Activated naive CD4-positive, alpha-beta T cell treated with anti-CD3 and anti-CD28 coated beads, Interleukin-2, amount 50 U/mL, for 24 hours (primary cell): Measurements from ENCODE around the gene ADRM1.

Source experiments
- H3K27ac Mint-ChIP-seq: one replicate; pipeline ENCODE4 v1.8.0; 2021; ENCODE audit warnings: mild to moderate bottlenecking, mixed read lengths
- H3K27me3 Mint-ChIP-seq: one replicate; pipeline ENCODE4 v1.8.0; 2021; ENCODE audit warnings: mixed read lengths
- H3K36me3 Mint-ChIP-seq: one replicate; pipeline ENCODE4 v1.8.0; 2021; ENCODE audit warnings: mixed read lengths
- H3K4me1 Mint-ChIP-seq: one replicate; pipeline ENCODE4 v1.8.0; 2021; ENCODE audit warnings: mixed read lengths
- H3K4me3 Mint-ChIP-seq: one replicate; pipeline ENCODE4 v1.8.0; 2021; ENCODE audit warnings: mild to moderate bottlenecking, mixed read lengths
- H3K9me3 Mint-ChIP-seq: one replicate; pipeline ENCODE4 v1.8.0; 2021; ENCODE audit warnings: mixed read lengths

Gene ADRM1

GRCh38 chr20:62272200-62272599 is 30.6 kb upstream of the ADRM1 start:
- Mint-ChIP-seq H3K36me3 (peaks cover 1% of the 10 kb centered on the region), H3K4me3 (no peak overlapping the region), H3K4me1 (no peaks in the 10 kb centered on the region), H3K9me3 (no peaks in the 10 kb centered on the region), H3K27ac (no peak overlapping the region), H3K27me3 (no peaks in the 10 kb centered on the region)

DNA sequence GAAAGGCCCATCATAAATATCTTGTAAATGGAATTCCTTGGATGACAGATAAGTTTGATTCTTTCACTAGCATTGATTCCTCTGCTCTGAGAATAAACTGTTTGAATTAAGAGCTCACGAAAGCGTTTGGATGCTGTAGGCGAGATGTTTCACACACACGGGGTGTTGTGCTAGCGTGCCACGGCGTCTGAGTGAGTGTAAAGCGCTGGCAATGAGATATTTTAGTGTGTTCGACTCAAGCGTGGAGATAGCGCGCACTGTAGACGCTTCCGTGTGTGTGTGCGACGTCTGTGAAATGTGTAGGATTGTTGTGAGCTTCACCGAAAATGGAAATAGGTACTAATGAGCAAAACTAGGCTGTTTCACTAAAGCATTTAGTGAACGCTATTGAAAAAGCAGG is 29.4 kb upstream of the ADRM1 start:
- Mint-ChIP-seq H3K4me3 (no peak overlapping the region), H3K36me3 (peaks cover 1% of the 10 kb centered on the region), H3K9me3 (no peaks in the 10 kb centered on the region), H3K27me3 (no peaks in the 10 kb centered on the region), H3K27ac (no peak overlapping the region), H3K4me1 (no peaks in the 10 kb centered on the region)

DNA sequence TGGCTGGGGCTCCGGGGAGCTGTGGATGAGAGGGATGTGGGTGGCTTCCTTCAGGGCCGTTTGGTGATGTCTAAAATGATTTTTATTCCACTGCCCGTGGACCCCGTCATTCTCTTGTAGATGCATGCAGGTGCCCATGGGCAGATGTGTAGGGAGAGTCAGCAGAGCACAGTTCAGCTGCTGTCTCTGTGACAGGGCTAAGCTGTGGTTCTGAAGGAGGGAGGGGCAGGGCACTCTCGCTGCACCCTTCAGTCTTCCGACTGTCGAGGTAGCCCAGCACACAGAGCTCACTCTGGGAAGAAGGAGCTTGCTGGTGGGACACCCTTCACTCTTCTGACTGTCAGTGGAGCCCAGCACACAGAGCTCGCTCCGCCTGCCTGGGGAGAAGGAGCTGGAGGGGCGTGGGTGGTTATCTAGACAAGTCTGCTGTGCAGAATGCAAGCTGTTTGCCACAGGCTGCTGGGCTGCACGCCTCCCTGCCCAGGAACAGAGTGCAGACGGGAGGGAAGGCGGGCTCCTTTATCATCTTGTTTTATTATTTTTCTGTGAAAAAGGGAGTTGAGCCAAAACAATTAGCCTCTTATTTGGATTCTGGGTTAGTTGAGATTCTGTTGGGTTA is 28.4 kb upstream of the ADRM1 start:
- H3K27me3 Mint-ChIP-seq, result no peaks in the 10 kb centered on the region
- H3K36me3 Mint-ChIP-seq, result peaks cover 3% of the 10 kb centered on the region
- no peak overlapping the region for H3K27ac Mint-ChIP-seq
- no peak overlapping the region for H3K4me3 Mint-ChIP-seq
- no peaks in the 10 kb centered on the region for H3K4me1 Mint-ChIP-seq
- no peaks in the 10 kb centered on the region for H3K9me3 Mint-ChIP-seq

- no peaks in the 10 kb centered on the region for H3K9me3 Mint-ChIP-seq
- H3K4me3 Mint-ChIP-seq, result no peak overlapping the region
- no peak overlapping the region for H3K27ac Mint-ChIP-seq
- H3K27me3 Mint-ChIP-seq, result no peaks in the 10 kb centered on the region
- no peaks in the 10 kb centered on the region for H3K4me1 Mint-ChIP-seq
- peaks cover 3% of the 10 kb centered on the region for H3K36me3 Mint-ChIP-seq
Observed at GRCh38 chr20:62275219-62275618, 27.6 kb upstream of the ADRM1 start.

DNA sequence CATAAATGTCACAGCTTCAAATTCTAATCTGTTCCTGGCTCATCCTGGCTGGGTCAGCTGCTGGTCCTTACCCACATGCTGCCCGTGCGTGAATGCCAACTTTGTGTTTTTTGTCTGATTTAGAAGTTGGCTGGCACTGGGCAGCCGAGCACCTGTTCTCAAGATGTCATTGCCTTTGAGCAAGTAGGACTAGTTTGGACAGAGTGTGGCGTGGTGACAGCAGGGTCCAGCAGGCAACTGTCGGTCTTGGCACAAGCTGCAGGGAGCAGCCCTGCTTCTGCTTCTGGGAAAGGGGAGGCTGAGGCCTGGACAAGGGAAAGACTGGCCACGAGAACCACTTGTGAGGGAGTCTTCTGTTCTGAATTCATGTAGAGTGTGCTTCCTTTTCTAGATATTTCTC is 26.4 kb upstream of the ADRM1 start:
- Mint-ChIP-seq H3K27ac (no peak overlapping the region), H3K36me3 (peaks cover 3% of the 10 kb centered on the region)

GRCh38 chr20:62277253-62277652 is 25.5 kb upstream of the ADRM1 start:
- Mint-ChIP-seq H3K27ac (peak overlapping the region; percentile 12), H3K4me3 (no peak overlapping the region), H3K36me3 (peaks cover 3% of the 10 kb centered on the region), H3K27me3 (no peaks in the 10 kb centered on the region), H3K9me3 (no peaks in the 10 kb centered on the region), H3K4me1 (no peaks in the 10 kb centered on the region)

More for the DNA sequence above, 26.4 kb upstream of the ADRM1 start:
- Mint-ChIP-seq H3K4me3 (no peak overlapping the region), H3K4me1 (no peaks in the 10 kb centered on the region), H3K9me3 (no peaks in the 10 kb centered on the region), H3K27me3 (no peaks in the 10 kb centered on the region)

DNA sequence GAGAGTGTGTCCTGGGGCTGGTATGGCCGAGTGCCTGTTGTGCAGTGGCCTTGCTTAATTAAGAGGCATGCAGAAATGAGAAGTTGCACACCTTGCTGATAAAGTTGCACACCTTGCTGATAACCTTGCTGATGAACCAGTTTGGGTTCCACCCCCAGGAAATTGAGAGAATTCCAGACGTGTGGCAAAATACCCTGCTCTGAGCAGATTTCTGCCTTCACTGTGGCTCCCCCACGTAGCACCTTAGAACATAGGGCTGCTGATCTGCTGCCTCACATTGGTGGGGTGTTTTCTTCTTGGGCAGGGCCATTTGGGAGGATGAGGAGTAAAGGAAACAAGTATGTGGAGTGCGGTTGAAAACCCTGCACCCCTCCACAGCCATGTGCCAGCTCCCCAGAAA is 22.5 kb upstream of the ADRM1 start:
- no peaks in the 10 kb centered on the region for H3K4me1 Mint-ChIP-seq
- H3K27me3 Mint-ChIP-seq, result no peaks in the 10 kb centered on the region
- no peaks in the 10 kb centered on the region for H3K9me3 Mint-ChIP-seq
- H3K4me3 Mint-ChIP-seq, result no peak overlapping the region
- H3K27ac Mint-ChIP-seq, result no peak overlapping the region
- peaks cover 2% of the 10 kb centered on the region for H3K36me3 Mint-ChIP-seq

DNA sequence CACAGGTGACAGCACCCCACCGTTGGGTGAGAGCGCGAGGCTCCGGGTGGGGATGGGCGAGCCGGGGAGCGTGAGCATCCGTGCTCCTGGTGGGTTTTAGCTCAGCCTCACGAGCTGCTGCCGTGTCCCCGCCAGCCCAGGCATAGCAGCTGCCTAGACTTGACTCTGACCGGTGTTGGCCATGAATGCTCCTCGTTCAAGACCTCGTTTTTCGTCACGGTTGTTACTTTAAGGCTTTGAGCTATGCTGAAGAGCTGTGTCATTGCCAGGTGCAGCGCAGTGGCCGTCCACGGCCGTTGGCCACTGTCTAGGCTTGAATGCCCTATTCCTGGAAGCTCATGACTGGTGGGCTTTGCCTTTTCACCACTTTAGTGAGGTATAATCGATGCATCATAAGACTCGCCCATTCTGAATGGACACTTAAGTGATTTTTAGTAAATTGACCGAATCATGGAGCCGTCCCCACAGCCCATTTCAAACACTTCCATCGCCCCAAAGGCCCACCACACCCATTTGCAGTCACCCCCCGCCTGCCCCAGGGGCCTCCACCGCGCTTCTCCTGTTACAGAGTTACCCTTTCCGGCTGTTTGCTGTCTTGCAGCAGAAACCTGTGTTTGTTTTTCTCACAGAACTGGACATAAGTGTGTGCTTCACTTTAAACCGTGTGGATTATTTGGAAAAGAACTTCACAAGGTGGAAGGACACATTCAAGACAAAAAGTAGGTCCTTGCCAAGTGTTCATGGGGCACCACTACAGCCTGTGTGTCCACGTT is 21.4 kb upstream of the ADRM1 start:
- Mint-ChIP-seq H3K4me3 (no peak overlapping the region), H3K36me3 (peaks cover 3% of the 10 kb centered on the region), H3K9me3 (no peaks in the 10 kb centered on the region), H3K27ac (no peak overlapping the region), H3K27me3 (no peaks in the 10 kb centered on the region), H3K4me1 (no peaks in the 10 kb centered on the region)

- Mint-ChIP-seq H3K27me3 (no peaks in the 10 kb centered on the region), H3K9me3 (no peaks in the 10 kb centered on the region), H3K4me3 (no peak overlapping the region), H3K36me3 (peaks cover 3% of the 10 kb centered on the region), H3K27ac (no peak overlapping the region), H3K4me1 (no peaks in the 10 kb centered on the region)
Observed at GRCh38 chr20:62282103-62282502, 20.7 kb upstream of the ADRM1 start.

DNA sequence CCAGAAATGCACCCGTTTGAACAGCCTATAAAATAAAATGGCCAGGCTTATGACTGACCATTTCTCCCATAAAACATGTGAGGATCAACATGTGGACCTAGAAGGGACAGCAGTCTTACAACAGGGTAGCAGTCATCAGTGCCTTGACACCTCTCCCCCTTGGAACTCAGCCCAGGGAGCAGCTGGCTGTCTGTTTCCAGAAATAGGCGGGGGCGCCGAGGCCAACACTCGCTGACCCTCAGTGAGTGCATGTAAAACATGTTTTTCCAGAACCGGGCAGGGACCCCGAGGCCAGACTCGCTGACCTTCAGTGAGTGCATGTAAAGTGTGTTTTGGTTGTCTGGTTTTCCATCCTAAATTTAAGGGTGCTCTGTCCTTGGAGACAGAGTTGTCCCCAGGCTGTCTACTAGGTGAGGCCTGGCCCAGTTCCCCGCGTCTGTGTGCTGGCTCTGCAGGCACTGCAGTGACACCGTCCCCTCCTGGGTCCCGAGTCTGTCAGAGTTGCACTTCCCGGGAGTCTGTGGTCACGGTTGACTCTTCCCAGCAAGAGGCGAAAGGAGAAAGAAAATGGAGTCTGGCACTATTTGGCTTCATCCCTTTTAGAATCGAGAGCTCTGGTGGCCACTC is 19.8 kb upstream of the ADRM1 start:
- Mint-ChIP-seq H3K4me1 (no peaks in the 10 kb centered on the region), H3K9me3 (no peaks in the 10 kb centered on the region), H3K4me3 (no peak overlapping the region), H3K36me3 (peaks cover 3% of the 10 kb centered on the region), H3K27me3 (no peaks in the 10 kb centered on the region), H3K27ac (no peak overlapping the region)

GRCh38 chr20:62284448-62284847 is 18.3 kb upstream of the ADRM1 start:
- Mint-ChIP-seq H3K27me3 (no peaks in the 10 kb centered on the region), H3K4me3 (no peak overlapping the region), H3K36me3 (peaks cover 1% of the 10 kb centered on the region), H3K27ac (no peak overlapping the region), H3K4me1 (no peaks in the 10 kb centered on the region), H3K9me3 (no peaks in the 10 kb centered on the region)

DNA sequence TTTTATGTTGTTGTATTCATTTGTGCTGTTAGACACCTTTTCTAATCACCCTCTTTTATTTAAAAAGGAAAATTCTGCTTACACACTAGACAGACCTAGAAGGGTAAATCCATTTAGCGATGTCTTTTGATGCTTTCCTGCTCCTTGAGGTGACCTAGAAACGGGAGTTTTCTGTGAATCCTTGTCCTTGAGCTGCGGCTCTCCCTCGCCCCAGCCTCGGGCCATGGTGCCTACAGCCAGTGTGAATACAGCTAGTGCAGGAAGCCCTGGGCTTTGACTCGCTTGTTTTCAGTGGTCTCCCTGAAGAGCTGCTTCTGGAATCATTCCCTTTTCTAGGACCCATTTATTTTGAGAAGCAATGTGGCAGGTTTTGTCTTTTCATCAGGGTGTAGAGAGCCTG is 17.6 kb upstream of the ADRM1 start:
- no peak overlapping the region for H3K27ac Mint-ChIP-seq
- H3K36me3 Mint-ChIP-seq, result peaks cover 1% of the 10 kb centered on the region
- no peak overlapping the region for H3K4me3 Mint-ChIP-seq
- no peaks in the 10 kb centered on the region for H3K9me3 Mint-ChIP-seq
- no peaks in the 10 kb centered on the region for H3K27me3 Mint-ChIP-seq
- no peaks in the 10 kb centered on the region for H3K4me1 Mint-ChIP-seq

DNA sequence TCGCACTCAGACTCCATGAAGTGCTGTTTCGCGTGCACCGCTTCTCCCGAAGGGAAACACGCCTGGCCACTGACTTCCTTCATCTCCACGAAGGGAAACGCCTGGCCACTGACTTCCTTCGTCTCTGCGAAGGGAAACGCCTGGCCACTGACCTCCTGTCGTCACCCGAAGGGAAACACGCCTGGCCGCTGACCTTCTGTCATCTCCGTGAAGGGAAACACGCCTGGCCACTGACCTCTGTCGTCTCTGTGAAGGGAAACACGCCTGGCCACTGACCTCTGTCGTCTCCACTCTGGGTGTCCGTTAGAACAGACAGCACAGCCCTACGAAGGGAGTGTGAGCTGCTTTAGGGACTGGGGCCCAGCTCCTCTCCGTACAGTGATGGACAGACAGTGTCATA is 17.1 kb upstream of the ADRM1 start:
- H3K4me3 Mint-ChIP-seq, result no peak overlapping the region
- no peak overlapping the region for H3K27ac Mint-ChIP-seq
- no peaks in the 10 kb centered on the region for H3K27me3 Mint-ChIP-seq
- no peaks in the 10 kb centered on the region for H3K9me3 Mint-ChIP-seq
- H3K36me3 Mint-ChIP-seq, result peaks cover 1% of the 10 kb centered on the region
- H3K4me1 Mint-ChIP-seq, result no peaks in the 10 kb centered on the region

- H3K9me3 Mint-ChIP-seq, result no peaks in the 10 kb centered on the region
- no peaks in the 10 kb centered on the region for H3K27me3 Mint-ChIP-seq
- H3K36me3 Mint-ChIP-seq, result peaks cover 4% of the 10 kb centered on the region
- H3K4me1 Mint-ChIP-seq, result no peaks in the 10 kb centered on the region
- H3K27ac Mint-ChIP-seq, result no peak overlapping the region
- no peak overlapping the region for H3K4me3 Mint-ChIP-seq
Observed at GRCh38 chr20:62286493-62287064, 16.2 kb upstream of the ADRM1 start.

GRCh38 chr20:62287129-62287528 is 15.7 kb upstream of the ADRM1 start:
- H3K4me3 Mint-ChIP-seq, result no peak overlapping the region
- no peaks in the 10 kb centered on the region for H3K4me1 Mint-ChIP-seq
- no peaks in the 10 kb centered on the region for H3K27me3 Mint-ChIP-seq
- H3K9me3 Mint-ChIP-seq, result no peaks in the 10 kb centered on the region
- H3K36me3 Mint-ChIP-seq, result peaks cover 4% of the 10 kb centered on the region
- no peak overlapping the region for H3K27ac Mint-ChIP-seq
